ENCODE results near the gene ADAMTS2. TPM values are rescaled to one million over a fixed set of nuclear protein-coding genes. Genes with fewer than 3 reads are reported as not detected.

Gene ADAMTS2
- total and polyA plus RNA-seq, 2 experiments from 2014 or later = 1.6 to 8.1 TPM

DNA sequence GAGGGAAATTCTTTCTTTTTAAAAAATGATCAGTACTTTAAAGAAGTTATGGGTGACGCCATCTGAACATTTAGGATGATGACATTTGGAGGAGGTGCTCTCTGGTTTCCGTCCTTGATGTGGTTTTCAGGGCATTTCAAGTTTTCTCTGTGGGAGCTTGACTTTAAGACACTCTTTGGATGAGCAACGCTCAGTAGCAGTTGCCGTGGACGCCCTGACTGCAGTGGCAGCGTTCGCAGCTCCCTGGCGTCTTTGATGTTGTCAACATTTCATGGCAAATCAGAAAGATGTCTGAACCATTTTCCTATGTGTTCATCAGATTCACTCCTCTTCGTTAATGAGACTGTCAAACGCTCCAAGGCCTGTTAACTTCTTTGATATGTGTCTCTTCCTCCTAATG is 199.0 kb downstream of the ADAMTS2 start:
- no peaks in the 10 kb centered on the region for H3K4me1 Mint-ChIP-seq
- DNase-seq (ENCODE audit: low spot score) (no peak), ATAC-seq (no peak)
- Histone ChIP-seq H3K27me3 (ENCODE audit: insufficient read depth) (no peaks in the 10 kb centered on the region), H4K20me1 (replicated peaks; ENCODE audit: insufficient read depth) (no peaks in the 10 kb centered on the region), H3K9me2 (ENCODE audit: insufficient read depth) (no peaks in the 10 kb centered on the region), H3K4me3 (no peak overlapping the region), H3K4me1 (ENCODE audit: insufficient read depth) (no peaks in the 10 kb centered on the region), H2AFZ (no peak overlapping the region), H3K27ac (ENCODE audit: low read depth) (no peak overlapping the region), H3F3A (replicated peaks; ENCODE audit: low read depth) (no peaks in the 10 kb centered on the region), H3K79me2 (replicated peaks; ENCODE audit: insufficient read depth) (no peaks in the 10 kb centered on the region), H3K36me3 (ENCODE audit: insufficient read depth) (no peaks in the 10 kb centered on the region), H3K4me2 (no peak overlapping the region)
- H3K9me3 Mint-ChIP-seq = no peaks in the 10 kb centered on the region; the same call in 2 of the 3 replicates
- no peak overlapping the region for H3K27ac Mint-ChIP-seq
- no peak overlapping the region for H3K4me3 Mint-ChIP-seq
- TF ChIP-seq ZNF114 (CRISPR knock-in tag; IDR thresholded peaks at IDR 0.05) = no peak
- TF ChIP-seq CREB1 (CRISPR knock-in tag; IDR thresholded peaks at IDR 0.05; ENCODE audit: low read depth) = no peak
- no peak for TF ChIP-seq POLR2AphosphoS5 (IDR thresholded peaks at IDR 0.05; ENCODE audit: low read depth)
- no peak for TF ChIP-seq EZH2 (IDR thresholded peaks at IDR 0.05; ENCODE audit: low read depth, unreplicated experiment)
- no peak for TF ChIP-seq EZH2phosphoT487 (IDR thresholded peaks at IDR 0.05; ENCODE audit: unreplicated experiment)
- TF ChIP-seq JUNB (IDR thresholded peaks at IDR 0.05; ENCODE audit: unreplicated experiment) = no peak
- TF ChIP-seq NANOG (IDR thresholded peaks at IDR 0.05; ENCODE audit: borderline replicate concordance) = no peak
- no peak for TF ChIP-seq ZNF331 (CRISPR knock-in tag; IDR thresholded peaks at IDR 0.05; ENCODE audit: low read depth)
- TF ChIP-seq, protein P1, sequence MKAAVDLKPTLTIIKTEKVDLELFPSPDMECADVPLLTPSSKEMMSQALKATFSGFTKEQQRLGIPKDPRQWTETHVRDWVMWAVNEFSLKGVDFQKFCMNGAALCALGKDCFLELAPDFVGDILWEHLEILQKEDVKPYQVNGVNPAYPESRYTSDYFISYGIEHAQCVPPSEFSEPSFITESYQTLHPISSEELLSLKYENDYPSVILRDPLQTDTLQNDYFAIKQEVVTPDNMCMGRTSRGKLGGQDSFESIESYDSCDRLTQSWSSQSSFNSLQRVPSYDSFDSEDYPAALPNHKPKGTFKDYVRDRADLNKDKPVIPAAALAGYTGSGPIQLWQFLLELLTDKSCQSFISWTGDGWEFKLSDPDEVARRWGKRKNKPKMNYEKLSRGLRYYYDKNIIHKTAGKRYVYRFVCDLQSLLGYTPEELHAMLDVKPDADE (IDR thresholded peaks at IDR 0.05) = no peak
- TF ChIP-seq, protein P2, sequence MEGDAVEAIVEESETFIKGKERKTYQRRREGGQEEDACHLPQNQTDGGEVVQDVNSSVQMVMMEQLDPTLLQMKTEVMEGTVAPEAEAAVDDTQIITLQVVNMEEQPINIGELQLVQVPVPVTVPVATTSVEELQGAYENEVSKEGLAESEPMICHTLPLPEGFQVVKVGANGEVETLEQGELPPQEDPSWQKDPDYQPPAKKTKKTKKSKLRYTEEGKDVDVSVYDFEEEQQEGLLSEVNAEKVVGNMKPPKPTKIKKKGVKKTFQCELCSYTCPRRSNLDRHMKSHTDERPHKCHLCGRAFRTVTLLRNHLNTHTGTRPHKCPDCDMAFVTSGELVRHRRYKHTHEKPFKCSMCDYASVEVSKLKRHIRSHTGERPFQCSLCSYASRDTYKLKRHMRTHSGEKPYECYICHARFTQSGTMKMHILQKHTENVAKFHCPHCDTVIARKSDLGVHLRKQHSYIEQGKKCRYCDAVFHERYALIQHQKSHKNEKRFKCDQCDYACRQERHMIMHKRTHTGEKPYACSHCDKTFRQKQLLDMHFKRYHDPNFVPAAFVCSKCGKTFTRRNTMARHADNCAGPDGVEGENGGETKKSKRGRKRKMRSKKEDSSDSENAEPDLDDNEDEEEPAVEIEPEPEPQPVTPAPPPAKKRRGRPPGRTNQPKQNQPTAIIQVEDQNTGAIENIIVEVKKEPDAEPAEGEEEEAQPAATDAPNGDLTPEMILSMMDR (conservative IDR thresholded peaks at IDR 0.05; ENCODE audit: low read depth in 2 of 2) = no peak
- TF ChIP-seq STAT1 (IDR thresholded peaks at IDR 0.05; ENCODE audit: unreplicated experiment) = no peak
- TF ChIP-seq, protein P3, sequence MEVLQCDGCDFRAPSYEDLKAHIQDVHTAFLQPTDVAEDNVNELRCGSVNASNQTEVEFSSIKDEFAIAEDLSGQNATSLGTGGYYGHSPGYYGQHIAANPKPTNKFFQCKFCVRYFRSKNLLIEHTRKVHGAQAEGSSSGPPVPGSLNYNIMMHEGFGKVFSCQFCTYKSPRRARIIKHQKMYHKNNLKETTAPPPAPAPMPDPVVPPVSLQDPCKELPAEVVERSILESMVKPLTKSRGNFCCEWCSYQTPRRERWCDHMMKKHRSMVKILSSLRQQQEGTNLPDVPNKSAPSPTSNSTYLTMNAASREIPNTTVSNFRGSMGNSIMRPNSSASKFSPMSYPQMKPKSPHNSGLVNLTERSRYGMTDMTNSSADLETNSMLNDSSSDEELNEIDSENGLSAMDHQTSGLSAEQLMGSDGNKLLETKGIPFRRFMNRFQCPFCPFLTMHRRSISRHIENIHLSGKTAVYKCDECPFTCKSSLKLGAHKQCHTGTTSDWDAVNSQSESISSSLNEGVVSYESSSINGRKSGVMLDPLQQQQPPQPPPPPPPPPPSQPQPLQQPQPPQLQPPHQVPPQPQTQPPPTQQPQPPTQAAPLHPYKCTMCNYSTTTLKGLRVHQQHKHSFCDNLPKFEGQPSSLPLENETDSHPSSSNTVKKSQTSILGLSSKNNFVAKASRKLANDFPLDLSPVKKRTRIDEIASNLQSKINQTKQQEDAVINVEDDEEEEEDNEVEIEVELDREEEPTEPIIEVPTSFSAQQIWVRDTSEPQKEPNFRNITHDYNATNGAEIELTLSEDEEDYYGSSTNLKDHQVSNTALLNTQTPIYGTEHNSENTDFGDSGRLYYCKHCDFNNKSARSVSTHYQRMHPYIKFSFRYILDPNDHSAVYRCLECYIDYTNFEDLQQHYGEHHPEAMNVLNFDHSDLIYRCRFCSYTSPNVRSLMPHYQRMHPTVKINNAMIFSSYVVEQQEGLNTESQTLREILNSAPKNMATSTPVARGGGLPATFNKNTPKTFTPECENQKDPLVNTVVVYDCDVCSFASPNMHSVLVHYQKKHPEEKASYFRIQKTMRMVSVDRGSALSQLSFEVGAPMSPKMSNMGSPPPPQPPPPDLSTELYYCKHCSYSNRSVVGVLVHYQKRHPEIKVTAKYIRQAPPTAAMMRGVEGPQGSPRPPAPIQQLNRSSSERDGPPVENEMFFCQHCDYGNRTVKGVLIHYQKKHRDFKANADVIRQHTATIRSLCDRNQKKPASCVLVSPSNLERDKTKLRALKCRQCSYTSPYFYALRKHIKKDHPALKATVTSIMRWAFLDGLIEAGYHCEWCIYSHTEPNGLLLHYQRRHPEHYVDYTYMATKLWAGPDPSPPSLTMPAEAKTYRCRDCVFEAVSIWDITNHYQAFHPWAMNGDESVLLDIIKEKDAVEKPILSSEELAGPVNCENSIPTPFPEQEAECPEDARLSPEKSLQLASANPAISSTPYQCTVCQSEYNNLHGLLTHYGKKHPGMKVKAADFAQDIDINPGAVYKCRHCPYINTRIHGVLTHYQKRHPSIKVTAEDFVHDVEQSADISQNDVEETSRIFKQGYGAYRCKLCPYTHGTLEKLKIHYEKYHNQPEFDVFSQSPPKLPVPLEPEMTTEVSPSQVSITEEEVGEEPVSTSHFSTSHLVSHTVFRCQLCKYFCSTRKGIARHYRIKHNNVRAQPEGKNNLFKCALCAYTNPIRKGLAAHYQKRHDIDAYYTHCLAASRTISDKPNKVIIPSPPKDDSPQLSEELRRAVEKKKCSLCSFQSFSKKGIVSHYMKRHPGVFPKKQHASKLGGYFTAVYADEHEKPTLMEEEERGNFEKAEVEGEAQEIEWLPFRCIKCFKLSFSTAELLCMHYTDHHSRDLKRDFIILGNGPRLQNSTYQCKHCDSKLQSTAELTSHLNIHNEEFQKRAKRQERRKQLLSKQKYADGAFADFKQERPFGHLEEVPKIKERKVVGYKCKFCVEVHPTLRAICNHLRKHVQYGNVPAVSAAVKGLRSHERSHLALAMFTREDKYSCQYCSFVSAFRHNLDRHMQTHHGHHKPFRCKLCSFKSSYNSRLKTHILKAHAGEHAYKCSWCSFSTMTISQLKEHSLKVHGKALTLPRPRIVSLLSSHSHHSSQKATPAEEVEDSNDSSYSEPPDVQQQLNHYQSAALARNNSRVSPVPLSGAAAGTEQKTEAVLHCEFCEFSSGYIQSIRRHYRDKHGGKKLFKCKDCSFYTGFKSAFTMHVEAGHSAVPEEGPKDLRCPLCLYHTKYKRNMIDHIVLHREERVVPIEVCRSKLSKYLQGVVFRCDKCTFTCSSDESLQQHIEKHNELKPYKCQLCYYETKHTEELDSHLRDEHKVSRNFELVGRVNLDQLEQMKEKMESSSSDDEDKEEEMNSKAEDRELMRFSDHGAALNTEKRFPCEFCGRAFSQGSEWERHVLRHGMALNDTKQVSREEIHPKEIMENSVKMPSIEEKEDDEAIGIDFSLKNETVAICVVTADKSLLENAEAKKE (CRISPR knock-in tag; IDR thresholded peaks at IDR 0.05) = no peak
- TF ChIP-seq, protein P4, sequence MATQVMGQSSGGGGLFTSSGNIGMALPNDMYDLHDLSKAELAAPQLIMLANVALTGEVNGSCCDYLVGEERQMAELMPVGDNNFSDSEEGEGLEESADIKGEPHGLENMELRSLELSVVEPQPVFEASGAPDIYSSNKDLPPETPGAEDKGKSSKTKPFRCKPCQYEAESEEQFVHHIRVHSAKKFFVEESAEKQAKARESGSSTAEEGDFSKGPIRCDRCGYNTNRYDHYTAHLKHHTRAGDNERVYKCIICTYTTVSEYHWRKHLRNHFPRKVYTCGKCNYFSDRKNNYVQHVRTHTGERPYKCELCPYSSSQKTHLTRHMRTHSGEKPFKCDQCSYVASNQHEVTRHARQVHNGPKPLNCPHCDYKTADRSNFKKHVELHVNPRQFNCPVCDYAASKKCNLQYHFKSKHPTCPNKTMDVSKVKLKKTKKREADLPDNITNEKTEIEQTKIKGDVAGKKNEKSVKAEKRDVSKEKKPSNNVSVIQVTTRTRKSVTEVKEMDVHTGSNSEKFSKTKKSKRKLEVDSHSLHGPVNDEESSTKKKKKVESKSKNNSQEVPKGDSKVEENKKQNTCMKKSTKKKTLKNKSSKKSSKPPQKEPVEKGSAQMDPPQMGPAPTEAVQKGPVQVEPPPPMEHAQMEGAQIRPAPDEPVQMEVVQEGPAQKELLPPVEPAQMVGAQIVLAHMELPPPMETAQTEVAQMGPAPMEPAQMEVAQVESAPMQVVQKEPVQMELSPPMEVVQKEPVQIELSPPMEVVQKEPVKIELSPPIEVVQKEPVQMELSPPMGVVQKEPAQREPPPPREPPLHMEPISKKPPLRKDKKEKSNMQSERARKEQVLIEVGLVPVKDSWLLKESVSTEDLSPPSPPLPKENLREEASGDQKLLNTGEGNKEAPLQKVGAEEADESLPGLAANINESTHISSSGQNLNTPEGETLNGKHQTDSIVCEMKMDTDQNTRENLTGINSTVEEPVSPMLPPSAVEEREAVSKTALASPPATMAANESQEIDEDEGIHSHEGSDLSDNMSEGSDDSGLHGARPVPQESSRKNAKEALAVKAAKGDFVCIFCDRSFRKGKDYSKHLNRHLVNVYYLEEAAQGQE (IDR thresholded peaks at IDR 0.05; ENCODE audit: unreplicated experiment) = no peak
- H3K27me3 Mint-ChIP-seq (ENCODE audit: insufficient read depth, low read depth, poor library complexity) = peaks cover 1% of the 10 kb centered on the region
- no peaks in the 10 kb centered on the region for H3K36me3 Mint-ChIP-seq (ENCODE audit: low read depth)

All from GM23338 (cell line).